ENCODE results near the gene RBM4.

- TF ChIP-seq CTCF (IDR thresholded peaks at IDR 0.05) (no peak), POLR2A (IDR thresholded peaks at IDR 0.05) (no peak)
These were observed 11.6 kb upstream of the RBM4 start for GRCh38 chr11:66626926-66627325.
